ENCODE measurements around the gene MYO1B.

Gene MYO1B

DNA sequence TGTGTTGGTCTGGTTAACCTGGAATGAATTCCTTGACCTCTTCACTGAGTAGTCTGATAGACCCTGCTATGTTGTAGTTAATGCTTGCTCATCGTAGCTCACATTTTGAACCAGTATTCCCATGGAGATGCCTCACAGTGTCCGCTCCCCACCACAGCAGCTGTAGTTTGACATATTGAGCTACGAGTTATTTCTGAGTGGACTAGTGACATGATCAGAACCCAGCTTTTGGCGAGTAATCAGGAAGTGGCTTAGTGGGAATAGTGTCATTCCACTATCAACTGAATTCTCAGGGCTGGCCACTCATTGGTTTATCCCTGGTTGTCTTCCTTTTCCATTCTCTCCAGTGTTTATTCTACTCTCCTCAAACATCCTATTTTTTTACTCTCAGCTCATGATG lies 102.7 kb downstream of the MYO1B start:
- TF ChIP-seq ZFX (IDR thresholded peaks at IDR 0.05; ENCODE audit: borderline replicate concordance), result no peak
- TF ChIP-seq, protein P1, sequence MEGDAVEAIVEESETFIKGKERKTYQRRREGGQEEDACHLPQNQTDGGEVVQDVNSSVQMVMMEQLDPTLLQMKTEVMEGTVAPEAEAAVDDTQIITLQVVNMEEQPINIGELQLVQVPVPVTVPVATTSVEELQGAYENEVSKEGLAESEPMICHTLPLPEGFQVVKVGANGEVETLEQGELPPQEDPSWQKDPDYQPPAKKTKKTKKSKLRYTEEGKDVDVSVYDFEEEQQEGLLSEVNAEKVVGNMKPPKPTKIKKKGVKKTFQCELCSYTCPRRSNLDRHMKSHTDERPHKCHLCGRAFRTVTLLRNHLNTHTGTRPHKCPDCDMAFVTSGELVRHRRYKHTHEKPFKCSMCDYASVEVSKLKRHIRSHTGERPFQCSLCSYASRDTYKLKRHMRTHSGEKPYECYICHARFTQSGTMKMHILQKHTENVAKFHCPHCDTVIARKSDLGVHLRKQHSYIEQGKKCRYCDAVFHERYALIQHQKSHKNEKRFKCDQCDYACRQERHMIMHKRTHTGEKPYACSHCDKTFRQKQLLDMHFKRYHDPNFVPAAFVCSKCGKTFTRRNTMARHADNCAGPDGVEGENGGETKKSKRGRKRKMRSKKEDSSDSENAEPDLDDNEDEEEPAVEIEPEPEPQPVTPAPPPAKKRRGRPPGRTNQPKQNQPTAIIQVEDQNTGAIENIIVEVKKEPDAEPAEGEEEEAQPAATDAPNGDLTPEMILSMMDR (IDR thresholded peaks at IDR 0.05), result no peak

DNA sequence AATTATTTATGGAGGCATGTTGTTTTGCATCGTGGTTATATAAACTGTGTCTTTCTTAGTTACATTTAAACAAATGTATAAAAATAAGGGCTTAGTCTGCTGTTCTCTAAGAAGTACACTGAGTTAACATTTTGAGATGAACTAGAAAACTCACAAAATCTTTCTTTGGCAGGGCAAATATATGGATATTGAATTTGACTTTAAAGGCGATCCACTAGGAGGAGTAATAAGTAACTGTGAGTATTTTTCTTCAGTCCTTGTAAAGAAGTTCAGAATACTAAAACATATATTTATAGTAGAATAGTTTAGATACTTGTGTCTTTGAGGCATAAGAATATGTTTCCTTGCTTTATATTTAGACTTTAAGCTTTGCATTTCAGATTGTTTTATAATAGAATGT lies 104.8 kb downstream of the MYO1B start:
- no peak for TF ChIP-seq ZFX (IDR thresholded peaks at IDR 0.05; ENCODE audit: borderline replicate concordance)
- TF ChIP-seq, protein P1 (IDR thresholded peaks at IDR 0.05), result no peak

More for the DNA sequence above, 102.7 kb downstream of the MYO1B start:
- no peak overlapping the region for H3K27ac ChIP-seq

DNA sequence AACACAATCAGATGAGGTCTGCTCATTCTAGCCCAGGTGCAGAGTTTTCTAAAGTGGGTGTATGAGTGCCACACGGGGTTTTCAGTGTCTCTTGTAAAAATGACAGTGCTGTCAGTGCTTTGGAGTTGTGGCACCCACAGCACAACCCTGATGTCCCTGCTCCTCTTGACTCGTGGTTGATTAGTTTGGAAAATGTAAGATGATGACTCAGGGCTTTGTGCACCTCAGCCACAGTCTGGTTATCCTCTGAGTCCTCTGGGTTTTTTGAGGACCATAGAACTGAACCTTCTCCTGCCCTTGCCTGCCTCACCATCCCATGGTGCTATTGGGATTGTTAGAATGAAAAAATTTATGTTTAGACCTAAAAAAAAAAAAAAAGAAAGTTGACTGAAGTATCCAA lies 105.6 kb downstream of the MYO1B start:
- H3K27ac ChIP-seq, result no peak overlapping the region
- no peak for TF ChIP-seq ZFX (IDR thresholded peaks at IDR 0.05; ENCODE audit: borderline replicate concordance)
- TF ChIP-seq, protein P1 (IDR thresholded peaks at IDR 0.05), result no peak

More for the DNA sequence above, 104.8 kb downstream of the MYO1B start:
- no peak overlapping the region for H3K27ac ChIP-seq

DNA sequence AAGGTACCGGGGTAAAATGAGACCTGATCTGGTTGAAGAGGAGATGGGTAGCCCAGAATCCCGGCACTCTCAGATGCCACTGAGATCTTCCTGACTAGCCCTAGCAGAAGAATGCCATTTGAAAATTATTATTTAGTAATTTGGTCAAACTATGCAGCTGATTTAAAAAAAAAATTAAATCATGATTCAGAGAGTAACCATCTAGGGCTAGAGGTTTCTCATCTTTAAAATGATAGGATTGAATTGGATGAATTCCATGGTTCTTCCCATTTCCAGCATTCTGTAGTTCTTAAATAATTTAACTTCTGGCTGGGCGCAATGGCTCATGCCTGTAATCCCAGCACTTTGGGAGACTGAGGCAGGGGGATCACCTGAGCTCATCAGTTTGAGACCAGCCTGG lies 106.1 kb downstream of the MYO1B start:
- H3K27ac ChIP-seq, result no peak overlapping the region
- TF ChIP-seq ZFX (IDR thresholded peaks at IDR 0.05; ENCODE audit: borderline replicate concordance), result no peak
- TF ChIP-seq, protein P1 (IDR thresholded peaks at IDR 0.05), result no peak

DNA sequence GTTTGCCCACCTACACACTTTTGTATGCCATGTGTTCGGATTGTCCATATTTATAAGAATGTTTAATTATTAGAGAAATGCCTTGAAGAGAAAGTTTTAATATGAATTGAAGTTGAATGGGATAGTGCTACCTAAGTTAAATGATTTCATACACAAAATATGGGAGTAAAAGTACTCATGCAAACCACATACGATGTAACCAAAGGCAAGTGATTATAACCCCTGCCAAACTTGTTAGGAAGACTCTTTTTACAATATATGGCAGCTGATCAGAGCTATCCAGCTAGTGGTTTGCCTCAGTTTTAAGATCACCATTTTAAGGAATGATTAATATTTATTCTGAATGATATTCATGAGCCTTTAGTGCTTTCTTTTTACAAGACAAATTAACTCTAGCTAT lies 106.7 kb downstream of the MYO1B start:
- no peak overlapping the region for H3K27ac ChIP-seq
- TF ChIP-seq, protein P1 (IDR thresholded peaks at IDR 0.05), result no peak
- no peak for TF ChIP-seq ZFX (IDR thresholded peaks at IDR 0.05; ENCODE audit: borderline replicate concordance)

DNA sequence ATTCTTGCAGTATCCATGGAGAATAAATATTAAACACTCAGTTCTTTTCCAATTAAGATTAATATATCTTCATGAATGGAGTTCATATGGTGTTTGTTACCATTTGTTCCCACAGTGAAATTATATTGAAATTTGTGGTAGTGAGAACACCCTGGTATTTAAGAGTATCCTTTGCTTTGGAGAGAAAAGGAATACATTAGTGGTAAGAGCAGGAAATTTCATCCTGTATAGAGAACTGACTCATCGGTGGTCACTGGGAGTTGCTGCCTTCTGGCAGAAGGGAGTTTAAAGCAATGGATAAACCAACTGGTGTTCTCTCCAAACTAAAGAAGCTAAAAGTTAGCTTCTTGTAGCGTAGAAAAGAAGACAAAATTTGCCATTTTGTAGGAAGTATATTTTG lies 107.3 kb downstream of the MYO1B start:
- TF ChIP-seq ZFX (IDR thresholded peaks at IDR 0.05; ENCODE audit: borderline replicate concordance), result no peak
- TF ChIP-seq, protein P1 (IDR thresholded peaks at IDR 0.05), result no peak
- H3K27ac ChIP-seq, result no peak overlapping the region

DNA sequence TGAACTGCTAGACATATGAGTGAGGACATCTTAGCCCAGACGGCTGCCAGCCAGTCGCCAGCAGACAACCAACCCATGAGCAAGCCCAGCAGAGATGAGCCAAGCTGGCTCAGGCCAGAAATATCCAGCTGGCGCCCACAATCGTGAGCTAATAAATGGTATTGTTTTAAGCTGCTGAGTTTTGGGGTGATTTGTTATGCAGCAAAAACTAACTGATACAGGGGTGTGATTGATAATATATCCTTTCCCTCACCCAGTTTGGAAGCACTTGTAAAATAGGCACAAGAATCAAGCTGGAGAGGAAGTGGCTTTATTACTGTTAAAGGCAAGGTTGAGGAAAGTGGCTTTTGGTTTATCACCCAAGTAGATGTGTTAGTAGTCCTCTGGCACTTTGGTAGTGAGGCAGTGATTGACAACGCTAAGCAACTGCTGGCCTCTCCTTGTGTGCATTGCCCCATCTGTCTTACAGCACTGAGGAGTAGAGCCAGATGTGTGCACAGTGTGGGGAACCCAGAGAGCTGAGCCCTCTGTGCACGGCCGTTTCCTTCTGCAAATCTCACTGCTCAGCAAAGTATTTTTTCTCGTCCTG lies 110.1 kb downstream of the MYO1B start:
- H3K27ac ChIP-seq, result no peak overlapping the region
- TF ChIP-seq, protein P1 (IDR thresholded peaks at IDR 0.05), result no peak
- no peak for TF ChIP-seq ZFX (IDR thresholded peaks at IDR 0.05; ENCODE audit: borderline replicate concordance)

Measured in 22Rv1 (cell line).